H1 (cell line): ENCODE measurements around the gene FOXF1. TPM values are rescaled to one million over a fixed set of nuclear protein-coding genes. Genes with fewer than 3 reads are reported as not detected.

ENCODE experiments used
- ATF3 ChIP-seq: IDR thresholded peaks from 2 replicates; pipeline ENCODE4 v1.6.1; 2011; ENCODE audit warnings: low read depth, mild to moderate bottlenecking, low read length; ENCODE audit not compliant: insufficient read depth
- CBX8 ChIP-seq: fragments of 300-800, 300-1000 bp; sonication (generic); IDR thresholded peaks from 2 replicates; pipeline ENCODE4 v1.7.1; 2016; ENCODE audit warnings: low read depth, low read length, borderline replicate concordance
- CEBPB ChIP-seq: IDR thresholded peaks from 2 replicates; pipeline ENCODE4 v1.6.1; 2012; ENCODE audit warnings: low read depth, low read length
- CREB1 ChIP-seq: IDR thresholded peaks from 2 replicates; pipeline ENCODE4 v1.6.1; 2012; ENCODE audit warnings: inconsistent platforms
- CTBP2 ChIP-seq: IDR thresholded peaks from 2 replicates; pipeline ENCODE4 v1.7.0; 2011; ENCODE audit warnings: borderline replicate concordance, mild to moderate bottlenecking, moderate library complexity, mixed read lengths, low read length; ENCODE audit not compliant: insufficient read depth, insufficient read length
- EGR1 ChIP-seq: IDR thresholded peaks from 2 replicates; pipeline ENCODE4 v1.6.1; 2011; ENCODE audit warnings: low read depth, low read length, borderline replicate concordance
- EZH2 ChIP-seq: fragments of 200-600 bp; sonication (generic); IDR thresholded peaks from 2 replicates; pipeline ENCODE4 v1.7.1; 2012; ENCODE audit warnings: low read depth, mild to moderate bottlenecking, moderate library complexity, low read length, inconsistent platforms; ENCODE audit not compliant: severe bottlenecking
- HDAC6 ChIP-seq: IDR thresholded peaks from one replicate; pipeline ENCODE4 v1.7.1; 2012; ENCODE audit warnings: low read depth, mild to moderate bottlenecking, inconsistent platforms, low read length, moderate library complexity
- RNF2 ChIP-seq: fragments of 200-900, 300-1000 bp; sonication (generic); IDR thresholded peaks from 2 replicates; pipeline ENCODE4 v1.7.1; 2016; ENCODE audit warnings: borderline replicate concordance, low read depth, mild to moderate bottlenecking, antibody characterized with exemption, low read length; ENCODE audit not compliant: poor library complexity, severe bottlenecking; ENCODE audit errors: missing control alignments
- SP1 ChIP-seq: IDR thresholded peaks from 2 replicates; pipeline ENCODE4 v1.6.1; 2011; ENCODE audit warnings: low read depth, low read length
- SUZ12 ChIP-seq: fragments of 200-600 bp; sonication (generic); IDR thresholded peaks from 2 replicates; pipeline ENCODE4 v1.6.1; 2012; ENCODE audit warnings: mild to moderate bottlenecking, inconsistent platforms, low read length, moderate library complexity, mixed read lengths
- ZNF274 ChIP-seq: IDR thresholded peaks from 2 replicates; pipeline ENCODE4 v1.7.0; 2012; ENCODE audit warnings: low read length, borderline replicate concordance; ENCODE audit errors: extremely low read depth
- polyA plus RNA-seq, 7 experiments: library from polyadenylated mRNA; depleted of rRNA in 3 of 7; stranded (reverse) in 5 of 7; unstranded in 2 of 7; fragments of >200 nt in 5 of 7; fragments of 200-250 nt in 2 of 7; gene quantifications; 1 replicate in 5 of 7; 2 replicates in 1 of 7; 4 replicates in 1 of 7; pipeline versions ENCODE4 v1.2.1 to v1.2.3, GENCODE V29; 2011 to 2013; ENCODE audit warnings: missing spikeins in 2 of 7, mixed read lengths in 2 of 7
- total RNA-seq: library from RNA; stranded (reverse); fragmentation: NEBNext Ultra II Directional; extraction: Animal tissue kit (Norgen Biotek cat#: 25700); gene quantifications from 2 replicates; pipeline ENCODE4 v1.2.1, GENCODE V29; 2021

Gene FOXF1
- total and polyA plus RNA-seq, 2 of the 8 experiments (the other 6 are each of a cell fraction or from before 2014, with no cell fraction given): 0.02 TPM; not detected in 1

GRCh38 chr16:86494565-86495356 lies 15.6 kb upstream of the FOXF1 start (continued):
- TF ChIP-seq EGR1 (no peak), SP1 (no peak), CEBPB (no peak), EZH2 (peak; percentile 89), RNF2 (peak; percentile 90), ZNF274 (no peak), SUZ12 (peak; percentile 85), CTBP2 (peak; percentile 23), HDAC6 (no peak), CBX8 (peak; percentile 44; the same call in 1 of the 2 replicates), ATF3 (no peak), CREB1 (no peak)
